Activated effector memory CD4-positive, alpha-beta T cell treated with Interleukin-2 at 50 U/mL for 16 hours (primary cell): ENCODE measurements around the gene PYURF.

Experiments
- DNase-seq: peaks from one replicate; pipeline ENCODE4 v3.0.0-alpha.2; 2020

Gene PYURF

GRCh38 chr4:88503344-88503743 lies 20.2 kb downstream of the PYURF start:
- no peak for DNase-seq

- DNase-seq: no peak
Measured at GRCh38 chr4:88497859-88498409, 25.6 kb downstream of the PYURF start.

GRCh38 chr4:88489100-88489761 lies 34.3 kb downstream of the PYURF start:
- no peak for DNase-seq

- DNase-seq: no peak
Measured at GRCh38 chr4:88481537-88481936, 42.0 kb downstream of the PYURF start.

- DNase-seq: no peak
Measured at GRCh38 chr4:88478247-88478646, 45.3 kb downstream of the PYURF start.

- no peak for DNase-seq
Measured at GRCh38 chr4:88477229-88477860, 46.2 kb downstream of the PYURF start.
